ENCODE measurements around the gene TCEANC2. TPM values are rescaled to one million over a fixed set of nuclear protein-coding genes. Genes with fewer than 3 reads are reported as not detected.
"Not testable (repeated sequence)": the region's sequence is repeated elsewhere in the genome, so short reads cannot be mapped to it uniquely, and the experiment has no call there.

TCEANC2 gene
- 1 to 10 TPM; 3.3 to 6.3 (median 3.9) TPM for polyA plus RNA-seq

DNA sequence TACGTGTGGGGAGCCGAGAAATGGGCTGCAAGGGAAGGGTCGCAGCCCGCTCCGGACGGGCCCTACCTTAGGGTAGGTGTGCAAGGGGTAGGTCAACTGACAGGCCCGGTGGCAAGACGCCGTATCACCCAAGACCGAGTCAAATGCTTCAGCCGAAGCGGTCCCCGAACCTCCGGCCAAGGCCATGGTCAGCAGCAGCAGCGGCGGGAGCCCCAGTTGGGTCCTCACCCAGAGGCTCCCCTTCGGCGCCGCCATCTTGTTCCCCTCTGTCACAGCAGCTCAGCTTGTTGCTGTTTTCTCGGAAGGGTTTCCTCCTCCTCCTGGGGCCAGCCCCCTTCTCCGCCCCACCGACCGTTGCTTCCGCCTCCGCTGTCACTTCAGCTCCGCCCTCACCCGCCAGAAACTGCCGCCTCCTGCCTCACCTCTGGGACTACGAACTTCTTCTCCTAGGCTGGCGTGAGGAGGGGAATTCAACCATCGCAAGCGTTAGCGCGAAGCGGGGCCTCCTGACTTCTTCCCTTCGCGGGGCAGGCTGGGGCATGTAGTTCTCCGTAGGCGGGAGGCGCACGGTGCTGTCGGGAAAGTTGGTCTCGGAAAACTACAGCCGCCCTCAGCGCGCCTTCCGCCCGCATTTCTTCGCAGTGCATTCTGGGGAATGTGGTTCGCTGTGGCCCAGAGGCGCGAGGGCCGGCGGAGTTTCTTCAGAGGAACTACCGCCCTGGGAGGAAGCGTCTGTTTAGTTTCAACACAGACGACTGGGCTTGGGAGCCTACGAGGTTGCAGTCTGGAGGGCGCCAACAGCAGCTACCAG lies at the start of gene TCEANC2, which contains the start of gene TMEM59:
TCEANC2 (plus strand) TSS at position 675 of the 811 bp plus-strand sequence. CDS start 815 bp downstream, outside the sequence.
TMEM59 (minus strand) TSS at position 271 of the 811 bp plus-strand sequence; CDS start at position 255, 16 bp downstream.
- Mint-ChIP-seq H3K4me1 (peaks cover 26 to 37% of the 10 kb centered on the region in 2 donors), H3K9me3 (no peaks in the 10 kb centered on the region), H3K27me3 (ENCODE audit: low read depth in 3 of 3) (no peaks in the 10 kb centered on the region), H3K4me3 (no peak within 1 kb of the TSS), H3K36me3 (peaks cover 6 to 11% (median 10%) of the 10 kb centered on the region in 3 donors), H3K27ac (peak within 1 kb of the TSS in 1 of 6 donors; percentile 74)
- DNase-seq, result peak; percentile 98

DNA sequence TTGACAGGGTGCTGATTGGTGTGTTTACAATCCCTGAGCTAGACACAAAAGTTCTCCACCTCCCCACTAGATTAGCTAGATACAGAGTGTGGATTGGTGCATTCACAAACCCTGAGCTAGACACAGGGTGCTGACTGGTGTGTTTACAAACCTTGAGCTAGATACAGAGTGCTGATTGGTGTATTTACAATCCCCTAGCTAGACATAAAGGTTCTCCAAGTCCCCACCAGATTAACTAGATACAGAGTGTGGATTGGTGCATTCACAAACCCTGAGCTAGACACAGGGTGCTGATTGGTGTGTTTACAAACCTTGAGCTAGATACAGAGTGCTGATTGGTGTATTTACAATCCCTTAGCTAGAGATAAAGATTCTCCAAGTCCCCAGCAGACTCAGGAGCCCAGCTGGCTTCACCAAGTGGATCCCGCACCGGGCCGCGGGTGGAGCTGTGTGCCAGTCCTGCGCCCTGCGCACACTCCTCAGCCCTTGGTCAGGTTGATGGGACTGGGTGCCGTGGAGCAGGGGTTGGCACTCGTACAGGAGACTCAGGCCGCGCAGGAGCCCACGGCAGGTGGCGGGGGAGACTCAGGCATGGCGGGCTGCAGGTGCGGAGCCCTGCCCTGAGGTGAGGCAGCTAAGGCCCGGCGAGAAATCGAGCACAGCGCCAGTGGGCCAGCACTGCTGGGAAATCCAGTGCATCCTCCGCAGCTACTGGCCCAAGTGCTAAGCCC lies 49.5 kb upstream of the TCEANC2 start:
- not testable (repeated sequence) for H3K4me3 Mint-ChIP-seq; H3K4me1 Mint-ChIP-seq; H3K9me3 Mint-ChIP-seq; H3K27me3 Mint-ChIP-seq (ENCODE audit: low read depth in 3 of 3); DNase-seq; H3K27ac Mint-ChIP-seq; H3K36me3 Mint-ChIP-seq

DNA sequence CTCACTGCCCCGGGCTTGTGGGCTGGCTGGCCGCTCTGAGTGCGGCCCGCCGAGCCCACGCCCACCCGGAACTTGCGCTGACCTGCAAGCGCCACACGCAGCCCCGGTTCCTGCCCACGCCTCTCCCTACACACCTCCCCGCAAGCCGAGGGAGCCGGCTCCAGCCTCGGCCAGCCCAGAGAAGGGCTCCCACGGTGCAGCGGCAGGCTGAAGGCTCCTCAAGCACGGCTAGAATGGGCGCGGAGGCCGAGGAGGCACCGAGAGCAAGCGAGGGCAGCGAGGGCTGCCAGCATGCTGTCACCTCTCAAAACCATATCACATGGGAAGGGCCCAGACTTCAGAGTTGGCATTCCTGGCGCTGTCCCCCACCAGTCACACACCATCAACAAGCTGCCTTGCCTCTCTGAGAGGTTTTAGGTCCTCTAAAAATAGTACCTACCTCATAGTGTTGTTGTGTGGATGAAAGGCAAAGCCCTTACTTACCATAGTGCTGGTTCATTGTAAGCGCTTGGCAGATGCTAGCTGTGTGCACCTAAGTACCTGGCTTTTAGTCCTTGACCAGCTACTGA lies 48.8 kb upstream of the TCEANC2 start:
- H3K4me3 Mint-ChIP-seq, result no peak overlapping the region
- H3K36me3 Mint-ChIP-seq, result no peaks in the 10 kb centered on the region
- no peak overlapping the region for H3K27ac Mint-ChIP-seq
- no peak for DNase-seq
- H3K27me3 Mint-ChIP-seq (ENCODE audit: low read depth in 3 of 3), result peaks cover 3 to 6% (median 4%) of the 10 kb centered on the region in 3 donors
- H3K4me1 Mint-ChIP-seq, result no peaks in the 10 kb centered on the region
- no peaks in the 10 kb centered on the region for H3K9me3 Mint-ChIP-seq

DNA sequence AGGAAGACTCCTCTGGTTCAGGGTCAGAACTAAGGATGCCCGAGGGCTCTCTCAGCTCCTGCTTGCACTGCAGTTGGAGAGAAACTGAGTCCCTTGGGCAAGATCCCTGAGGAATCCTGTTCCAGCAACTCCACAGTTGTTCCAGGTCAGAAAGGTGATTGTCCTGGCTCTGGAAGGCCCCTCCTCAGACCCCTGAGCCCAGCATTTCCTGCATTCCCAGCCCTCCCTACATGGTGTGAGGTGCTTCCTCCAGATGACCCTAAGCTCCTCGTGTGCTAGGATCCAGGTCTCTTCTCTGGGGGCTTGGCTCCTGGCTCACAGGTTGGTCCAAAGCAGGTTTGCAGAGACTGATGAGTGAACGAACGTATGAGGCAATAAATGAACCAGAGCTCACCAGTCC lies 46.9 kb upstream of the TCEANC2 start:
- Mint-ChIP-seq H3K4me1 (no peaks in the 10 kb centered on the region), H3K9me3 (no peaks in the 10 kb centered on the region), H3K27ac (no peak overlapping the region), H3K4me3 (no peak overlapping the region), H3K27me3 (ENCODE audit: low read depth in 3 of 3) (peaks cover 2 to 6% (median 6%) of the 10 kb centered on the region in 3 donors), H3K36me3 (no peaks in the 10 kb centered on the region)
- no peak for DNase-seq

DNA sequence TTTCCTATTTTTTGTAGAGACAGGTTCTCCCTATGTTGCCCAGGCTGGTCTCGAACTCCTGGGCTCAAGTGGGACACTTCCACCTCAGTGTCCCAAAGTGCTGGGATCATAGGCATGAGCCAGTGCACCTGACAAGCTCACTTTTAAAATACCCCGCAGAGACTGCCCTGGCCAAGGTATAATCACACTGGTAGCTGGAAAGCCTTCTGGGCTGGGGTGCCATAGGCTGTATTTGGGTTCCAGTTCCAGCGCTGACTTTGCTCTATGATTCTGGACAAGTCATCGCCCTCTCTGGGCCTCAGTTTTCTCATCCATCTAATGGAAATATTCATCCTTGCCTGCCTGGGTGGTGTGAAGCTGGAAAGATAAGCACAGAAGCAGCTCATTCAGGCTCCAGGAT lies 45.8 kb upstream of the TCEANC2 start:
- Mint-ChIP-seq H3K36me3 (no peaks in the 10 kb centered on the region), H3K27me3 (ENCODE audit: low read depth in 3 of 3) (peaks cover 2 to 6% (median 6%) of the 10 kb centered on the region in 3 donors), H3K4me3 (no peak overlapping the region), H3K9me3 (no peaks in the 10 kb centered on the region), H3K27ac (no peak overlapping the region), H3K4me1 (no peaks in the 10 kb centered on the region)
- no peak for DNase-seq

DNA sequence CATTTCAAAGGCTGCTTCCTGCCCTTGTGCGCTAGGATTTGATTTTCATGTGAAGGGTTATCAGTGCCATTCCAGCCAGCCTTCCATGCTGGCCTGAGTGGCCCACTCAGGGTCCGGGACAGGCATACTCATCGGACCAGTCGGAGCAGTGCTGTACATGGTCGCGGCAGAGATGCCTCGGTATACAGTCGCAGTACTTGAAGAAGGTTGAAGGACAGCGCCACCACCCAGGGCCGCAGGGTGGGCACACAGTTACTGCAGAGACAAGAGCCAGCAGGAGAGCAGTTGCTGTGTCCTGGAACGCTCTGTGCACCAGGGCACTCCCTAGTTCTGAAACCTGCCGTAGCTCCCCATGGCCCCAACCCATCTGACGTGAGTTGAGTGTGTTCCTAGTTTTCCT lies 44.5 kb upstream of the TCEANC2 start:
- no peak for DNase-seq
- Mint-ChIP-seq H3K9me3 (no peaks in the 10 kb centered on the region), H3K27me3 (ENCODE audit: low read depth in 3 of 3) (peaks cover 2 to 9% (median 6%) of the 10 kb centered on the region in 3 donors), H3K4me1 (no peaks in the 10 kb centered on the region), H3K36me3 (no peaks in the 10 kb centered on the region), H3K27ac (no peak overlapping the region), H3K4me3 (no peak overlapping the region)

DNA sequence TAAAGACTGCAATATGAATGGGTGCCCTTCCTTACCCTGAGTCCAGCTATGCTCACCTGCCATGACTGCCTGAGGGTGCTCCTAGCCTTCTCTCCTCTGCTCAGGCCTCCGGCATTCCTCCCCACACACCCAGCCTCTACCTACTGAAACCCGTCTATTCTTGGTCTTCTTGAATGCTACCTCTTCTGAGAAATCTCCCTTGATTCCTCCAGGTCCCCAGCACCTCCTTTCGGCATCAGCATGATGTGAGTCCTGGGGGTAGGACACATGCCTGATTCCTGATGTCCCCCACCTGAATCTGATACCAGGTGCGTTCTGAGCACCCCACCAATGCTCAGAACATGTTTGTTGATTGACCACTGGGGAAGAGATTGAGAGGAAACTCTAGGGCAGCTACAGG lies 44.0 kb upstream of the TCEANC2 start:
- no peak overlapping the region for H3K27ac Mint-ChIP-seq
- H3K4me1 Mint-ChIP-seq, result no peaks in the 10 kb centered on the region
- H3K4me3 Mint-ChIP-seq, result no peak overlapping the region
- no peaks in the 10 kb centered on the region for H3K36me3 Mint-ChIP-seq
- no peaks in the 10 kb centered on the region for H3K9me3 Mint-ChIP-seq
- peaks cover 2 to 9% (median 6%) of the 10 kb centered on the region in 3 donors for H3K27me3 Mint-ChIP-seq (ENCODE audit: low read depth in 3 of 3)
- DNase-seq, result no peak

DNA sequence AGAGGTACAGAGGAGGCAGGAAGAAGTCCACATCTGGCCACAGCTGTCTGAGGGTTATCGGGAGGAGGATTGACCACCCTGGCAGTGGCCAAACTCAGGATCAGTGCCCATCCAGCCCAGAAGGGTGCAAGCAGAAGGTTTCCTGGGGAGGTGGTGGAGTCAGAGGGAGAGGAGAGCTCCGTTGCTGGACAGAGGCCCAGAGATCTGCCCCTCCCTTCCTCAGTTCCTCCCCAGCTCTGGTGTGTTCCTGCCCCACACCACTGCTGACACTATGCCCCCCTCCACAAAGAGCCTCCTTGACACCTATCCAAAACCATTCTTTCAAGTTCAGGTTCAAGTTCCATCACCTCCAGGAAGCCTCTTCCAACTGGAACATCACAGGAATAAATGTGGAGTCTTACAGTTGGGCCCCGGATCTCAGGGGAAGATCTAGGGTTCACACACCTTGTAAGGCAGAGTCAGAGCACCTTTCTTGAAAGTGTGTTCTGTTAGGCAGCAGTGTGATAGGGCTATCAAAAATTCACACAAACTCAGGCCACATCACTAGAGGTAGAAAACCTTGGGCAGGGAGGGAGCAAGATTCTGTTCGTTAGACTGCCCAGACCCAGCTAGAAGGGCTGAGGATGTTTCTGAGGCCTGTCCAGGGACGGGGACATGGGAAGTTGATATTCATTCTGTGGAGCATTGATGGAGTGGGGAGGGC lies 42.8 kb upstream of the TCEANC2 start:
- Mint-ChIP-seq H3K27ac (no peak overlapping the region), H3K4me1 (no peaks in the 10 kb centered on the region), H3K36me3 (no peaks in the 10 kb centered on the region), H3K9me3 (no peaks in the 10 kb centered on the region), H3K27me3 (ENCODE audit: low read depth in 3 of 3) (peaks cover 2 to 8% (median 6%) of the 10 kb centered on the region in 3 donors), H3K4me3 (no peak overlapping the region)
- DNase-seq, result no peak

DNA sequence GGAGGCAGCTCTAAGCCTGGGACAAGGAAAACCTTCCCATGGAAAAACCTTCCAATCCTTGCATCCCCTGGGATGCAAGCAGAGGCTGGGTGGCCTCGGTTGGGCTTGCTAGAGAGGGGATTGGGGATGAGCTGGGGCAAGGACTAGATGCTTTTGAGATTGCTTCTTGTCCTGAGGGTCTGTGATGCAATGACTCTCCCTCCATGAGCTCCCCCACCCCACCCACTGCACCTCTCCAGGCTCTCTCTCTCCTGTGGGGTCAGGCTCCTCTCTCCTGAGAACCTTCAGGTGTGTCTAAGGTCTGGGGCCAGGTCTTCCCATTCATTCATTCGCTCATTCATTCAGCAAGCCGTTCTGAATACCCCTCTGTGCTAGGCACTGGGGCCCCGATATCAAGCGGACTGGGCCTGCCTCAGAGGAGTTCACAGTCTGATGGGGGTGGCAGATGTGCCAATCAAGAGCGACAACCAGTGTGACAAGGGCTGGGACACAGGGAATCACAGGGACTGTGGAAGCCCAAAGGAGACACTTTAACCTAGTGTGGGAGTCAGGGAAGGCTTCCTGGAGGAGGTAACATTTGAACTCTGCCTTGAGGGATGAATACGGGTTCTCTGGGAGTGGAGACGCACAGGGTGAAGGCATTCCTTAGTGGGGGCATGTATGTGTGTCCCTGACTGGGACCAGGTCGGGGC lies 41.9 kb upstream of the TCEANC2 start:
- DNase-seq, result no peak
- no peak overlapping the region for H3K27ac Mint-ChIP-seq

DNA sequence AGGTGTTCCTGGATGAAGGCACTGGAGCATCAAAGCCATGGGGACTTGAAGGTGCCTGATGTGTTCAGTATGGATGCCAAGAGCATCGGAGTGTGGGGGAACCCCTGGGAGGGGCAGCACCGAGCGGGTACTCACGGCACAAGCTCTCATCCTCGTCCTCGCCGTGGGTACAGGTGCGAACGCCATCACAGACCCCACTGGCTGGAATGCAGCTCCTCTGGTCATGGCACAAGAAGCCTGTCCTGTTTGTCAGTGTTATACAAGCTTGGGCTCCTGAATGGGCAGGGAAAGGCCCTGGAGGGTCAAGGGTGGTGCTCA lies 41.4 kb upstream of the TCEANC2 start:
- no peaks in the 10 kb centered on the region for H3K36me3 Mint-ChIP-seq
- H3K4me1 Mint-ChIP-seq, result no peaks in the 10 kb centered on the region
- H3K9me3 Mint-ChIP-seq, result no peaks in the 10 kb centered on the region
- peaks cover 0 to 7% (median 5%) of the 10 kb centered on the region in 3 donors for H3K27me3 Mint-ChIP-seq (ENCODE audit: low read depth in 3 of 3)
- no peak for DNase-seq
- no peak overlapping the region for H3K27ac Mint-ChIP-seq
- no peak overlapping the region for H3K4me3 Mint-ChIP-seq

More for the DNA sequence above, 41.9 kb upstream of the TCEANC2 start:
- H3K4me1 Mint-ChIP-seq, result no peaks in the 10 kb centered on the region
- no peaks in the 10 kb centered on the region for H3K36me3 Mint-ChIP-seq
- no peak overlapping the region for H3K4me3 Mint-ChIP-seq
- H3K9me3 Mint-ChIP-seq, result no peaks in the 10 kb centered on the region
- peaks cover 0 to 7% (median 6%) of the 10 kb centered on the region in 3 donors for H3K27me3 Mint-ChIP-seq (ENCODE audit: low read depth in 3 of 3)

DNA sequence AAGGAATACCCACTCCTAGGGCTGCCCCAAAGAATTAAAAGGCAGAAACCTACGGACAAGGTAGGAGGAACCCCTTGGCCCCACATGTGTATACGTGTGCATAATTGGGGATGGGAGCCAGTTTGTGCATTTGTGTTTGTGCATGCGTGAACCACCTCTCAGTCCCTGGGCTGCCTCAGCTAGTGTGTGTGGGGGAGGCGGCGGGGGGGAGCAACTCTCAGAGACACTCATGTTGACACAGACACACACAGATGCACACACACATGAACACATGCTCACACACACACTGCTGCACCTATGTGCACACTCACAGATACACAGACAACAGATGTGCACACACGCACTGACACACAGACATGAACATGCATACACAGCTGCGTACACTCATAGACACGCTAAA lies 40.5 kb upstream of the TCEANC2 start:
- no peaks in the 10 kb centered on the region for H3K36me3 Mint-ChIP-seq
- no peaks in the 10 kb centered on the region for H3K9me3 Mint-ChIP-seq
- no peak overlapping the region for H3K4me3 Mint-ChIP-seq
- H3K4me1 Mint-ChIP-seq, result no peaks in the 10 kb centered on the region
- DNase-seq, result no peak
- peaks cover 0 to 7% (median 3%) of the 10 kb centered on the region in 3 donors for H3K27me3 Mint-ChIP-seq (ENCODE audit: low read depth in 3 of 3)
- no peak overlapping the region for H3K27ac Mint-ChIP-seq

DNA sequence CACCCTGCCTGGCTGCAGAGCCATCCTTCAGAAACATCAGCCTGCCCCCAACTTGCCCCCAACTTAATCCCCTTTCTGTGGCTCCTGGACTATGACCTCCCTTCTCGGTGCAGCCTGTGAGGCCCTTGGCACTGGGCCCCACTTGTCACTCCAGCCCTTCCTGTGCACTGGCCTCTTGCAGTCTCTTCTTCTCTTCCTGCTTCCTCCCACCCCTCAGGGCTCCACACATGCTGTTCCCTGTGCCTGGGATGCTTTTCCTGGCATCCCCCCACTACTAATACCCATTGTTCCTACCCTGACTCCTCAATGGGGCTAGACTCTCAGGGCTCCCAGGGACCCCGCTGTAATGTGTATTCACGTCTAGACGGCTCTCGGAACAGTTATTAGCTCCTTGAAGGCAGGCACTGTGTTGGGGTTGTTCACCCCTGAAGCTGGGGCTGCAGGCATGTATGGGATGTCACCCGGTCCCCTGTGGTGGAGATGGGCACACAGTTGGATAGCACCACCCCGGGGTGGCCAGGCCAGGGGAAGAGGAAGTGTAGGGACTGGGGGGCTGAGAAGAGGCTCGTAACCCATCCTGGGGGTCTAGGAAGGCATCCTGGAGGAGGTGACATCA lies 39.9 kb upstream of the TCEANC2 start:
- DNase-seq, result no peak
- Mint-ChIP-seq H3K4me1 (no peaks in the 10 kb centered on the region), H3K27ac (no peak overlapping the region), H3K36me3 (no peaks in the 10 kb centered on the region), H3K4me3 (no peak overlapping the region), H3K9me3 (no peaks in the 10 kb centered on the region), H3K27me3 (ENCODE audit: low read depth in 3 of 3) (peaks cover 0 to 7% (median 3%) of the 10 kb centered on the region in 3 donors)

Data from immature natural killer cell (primary cell).